ENCODE results near the gene CFDP1. TPM values are rescaled to one million over a fixed set of nuclear protein-coding genes. Genes with fewer than 3 reads are reported as not detected.

The CFDP1 gene
- total RNA-seq, 1 experiment from 2014 or later = 52.6 TPM

DNA sequence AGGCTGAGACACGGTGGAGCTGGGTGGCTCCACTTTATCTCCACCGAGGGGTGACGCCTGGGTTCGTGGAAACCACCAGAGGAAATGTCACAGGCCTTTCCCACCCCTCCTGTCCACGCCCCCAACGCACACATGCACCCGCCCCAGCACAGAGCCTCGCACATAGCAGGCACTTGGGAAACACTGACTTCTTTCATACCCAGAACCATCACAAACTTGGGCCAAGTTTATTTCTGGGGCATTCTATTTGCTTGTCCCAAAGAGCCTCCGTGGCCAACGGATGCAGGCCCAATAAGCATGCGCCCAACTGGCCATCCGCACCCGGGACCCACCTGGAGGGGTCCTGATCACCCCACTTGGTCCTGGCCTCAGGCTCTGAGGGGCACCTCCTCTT is 185.2 kb downstream of the CFDP1 start:
- no peaks in the 10 kb centered on the region for H3K9me3 ChIP-seq (ENCODE audit: insufficient read depth, low read depth)
- POLR2A ChIA-PET (ENCODE audit: unreplicated experiment) = no interaction called here
- H2AFZ ChIP-seq = no peak overlapping the region
- peaks cover 72% of the 10 kb centered on the region for H3K79me2 ChIP-seq (ENCODE audit: low read depth)
- CTCF ChIA-PET = no interaction called here
- no peaks in the 10 kb centered on the region for H3K36me3 ChIP-seq (ENCODE audit: low read depth)
- H3F3A ChIP-seq (ENCODE audit: insufficient read depth, low read depth) = peaks cover 36% of the 10 kb centered on the region
- H3K27me3 ChIP-seq (ENCODE audit: insufficient read depth, low read depth) = no peaks in the 10 kb centered on the region
- H3K4me3 ChIP-seq = no peak overlapping the region
- no TSS peak for BruUV-seq (replicated peaks)
- peak overlapping the region; percentile 76; the same call in 1 of the 2 replicates for H3K4me2 ChIP-seq
- DNase-seq = no peak
- H3K9me2 ChIP-seq (ENCODE audit: insufficient read depth) = no peaks in the 10 kb centered on the region
- H4K20me1 ChIP-seq (ENCODE audit: insufficient read depth) = peaks cover 35% of the 10 kb centered on the region
- no peak overlapping the region; the same call in 1 of the 2 replicates for H3K27ac ChIP-seq
- TF ChIP-seq, protein P1, sequence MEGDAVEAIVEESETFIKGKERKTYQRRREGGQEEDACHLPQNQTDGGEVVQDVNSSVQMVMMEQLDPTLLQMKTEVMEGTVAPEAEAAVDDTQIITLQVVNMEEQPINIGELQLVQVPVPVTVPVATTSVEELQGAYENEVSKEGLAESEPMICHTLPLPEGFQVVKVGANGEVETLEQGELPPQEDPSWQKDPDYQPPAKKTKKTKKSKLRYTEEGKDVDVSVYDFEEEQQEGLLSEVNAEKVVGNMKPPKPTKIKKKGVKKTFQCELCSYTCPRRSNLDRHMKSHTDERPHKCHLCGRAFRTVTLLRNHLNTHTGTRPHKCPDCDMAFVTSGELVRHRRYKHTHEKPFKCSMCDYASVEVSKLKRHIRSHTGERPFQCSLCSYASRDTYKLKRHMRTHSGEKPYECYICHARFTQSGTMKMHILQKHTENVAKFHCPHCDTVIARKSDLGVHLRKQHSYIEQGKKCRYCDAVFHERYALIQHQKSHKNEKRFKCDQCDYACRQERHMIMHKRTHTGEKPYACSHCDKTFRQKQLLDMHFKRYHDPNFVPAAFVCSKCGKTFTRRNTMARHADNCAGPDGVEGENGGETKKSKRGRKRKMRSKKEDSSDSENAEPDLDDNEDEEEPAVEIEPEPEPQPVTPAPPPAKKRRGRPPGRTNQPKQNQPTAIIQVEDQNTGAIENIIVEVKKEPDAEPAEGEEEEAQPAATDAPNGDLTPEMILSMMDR (conservative IDR thresholded peaks at IDR 0.05) = no peak
- no peak for TF ChIP-seq EZH2 (IDR thresholded peaks at IDR 0.05; ENCODE audit: low read depth)
- H3K4me1 ChIP-seq (replicated peaks; ENCODE audit: insufficient read depth) = peaks cover 72% of the 10 kb centered on the region
- intact Hi-C loops (cut with micrococcal nuclease; ENCODE audit: unreplicated experiment) = no loop called here

DNA sequence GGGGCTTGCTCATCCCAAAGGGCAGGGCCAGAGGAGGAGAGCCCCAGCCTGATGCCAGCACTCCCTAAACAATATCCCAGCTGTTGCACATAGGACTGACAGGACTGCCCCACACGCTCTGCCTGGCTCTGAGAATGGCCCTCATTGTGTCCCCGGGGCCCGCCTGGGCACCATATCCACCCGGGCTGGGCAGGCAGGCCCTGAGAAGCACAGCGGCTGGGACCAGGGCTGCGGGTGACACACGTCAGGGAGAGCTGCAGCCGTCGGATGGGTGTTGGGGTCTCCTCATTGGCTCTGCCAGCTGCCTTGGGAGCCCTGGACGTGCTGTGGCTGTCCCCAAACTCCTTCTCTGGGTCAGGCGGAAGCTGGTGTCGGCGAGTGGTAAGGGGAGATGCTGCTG is 186.1 kb downstream of the CFDP1 start:
- Histone ChIP-seq H3K36me3 (ENCODE audit: low read depth) (no peaks in the 10 kb centered on the region; the same call in 1 of the 2 replicates), H3F3A (ENCODE audit: insufficient read depth, low read depth) (peaks cover 32% of the 10 kb centered on the region), H3K27ac (peak overlapping the region; percentile 83; the same call in 1 of the 2 replicates), H3K9me2 (ENCODE audit: insufficient read depth) (no peaks in the 10 kb centered on the region), H3K27me3 (ENCODE audit: insufficient read depth, low read depth) (no peaks in the 10 kb centered on the region), H3K4me1 (replicated peaks; ENCODE audit: insufficient read depth) (peaks cover 71% of the 10 kb centered on the region), H2AFZ (no peak overlapping the region), H4K20me1 (ENCODE audit: insufficient read depth) (peaks cover 29% of the 10 kb centered on the region), H3K79me2 (ENCODE audit: low read depth) (peaks cover 80% of the 10 kb centered on the region), H3K9me3 (ENCODE audit: insufficient read depth, low read depth) (no peaks in the 10 kb centered on the region), H3K4me2 (peak overlapping the region; percentile 76; the same call in 1 of the 2 replicates), H3K4me3 (no peak overlapping the region)
- CTCF ChIA-PET = no interaction called here
- POLR2A ChIA-PET (ENCODE audit: unreplicated experiment) = no interaction called here
- DNase-seq = no peak
- no TSS peak for BruUV-seq (replicated peaks)
- intact Hi-C loops (cut with micrococcal nuclease; ENCODE audit: unreplicated experiment) = no loop called here
- TF ChIP-seq, protein P1 (conservative IDR thresholded peaks at IDR 0.05) = no peak
- no peak for TF ChIP-seq EZH2 (IDR thresholded peaks at IDR 0.05; ENCODE audit: low read depth)

DNA sequence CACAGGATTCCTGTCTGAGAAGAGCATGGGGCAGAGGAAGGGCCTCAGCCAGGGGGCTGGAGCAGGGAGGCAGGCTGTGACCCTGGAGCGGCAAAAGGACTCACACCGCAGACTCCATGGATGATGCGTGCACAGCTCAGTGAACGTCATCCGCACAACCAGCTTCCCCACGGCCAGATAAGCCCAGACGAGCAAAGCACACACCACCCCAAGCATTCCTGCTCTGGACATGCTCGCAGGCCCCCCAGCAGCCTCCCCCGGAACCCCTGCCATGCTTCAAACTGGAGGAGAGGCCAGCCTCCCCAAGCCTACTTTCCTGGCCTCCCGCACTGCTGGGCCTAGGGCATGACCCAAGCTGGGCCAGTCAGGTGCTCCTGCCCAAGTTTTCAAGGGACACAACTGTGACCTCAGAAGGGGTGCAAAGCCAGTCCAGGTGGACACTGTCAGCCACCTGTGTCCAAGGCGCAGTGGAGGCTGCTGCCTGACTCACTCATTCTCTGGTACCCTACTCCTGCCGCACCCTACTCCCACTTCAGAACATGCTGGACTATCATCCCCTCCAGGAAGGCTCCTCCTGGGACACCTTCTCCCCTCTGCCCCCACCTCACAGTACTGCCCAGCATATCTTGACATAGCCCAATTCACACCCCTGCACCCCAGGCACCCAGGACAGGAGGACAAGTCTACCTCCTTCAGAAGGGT is 186.6 kb downstream of the CFDP1 start:
- peak overlapping the region; percentile 83 for H3K27ac ChIP-seq
- H3K27me3 ChIP-seq (ENCODE audit: insufficient read depth, low read depth) = no peaks in the 10 kb centered on the region
- no peak overlapping the region for H2AFZ ChIP-seq
- no peak for DNase-seq
- peaks cover 27% of the 10 kb centered on the region for H3F3A ChIP-seq (ENCODE audit: insufficient read depth, low read depth)
- H3K4me1 ChIP-seq (replicated peaks; ENCODE audit: insufficient read depth) = peaks cover 65% of the 10 kb centered on the region
- peaks cover 83% of the 10 kb centered on the region for H3K79me2 ChIP-seq (ENCODE audit: low read depth)
- POLR2A ChIA-PET (ENCODE audit: unreplicated experiment) = interaction anchor here (1.8 kb wide), 1 partner anchor 59 kb away, joined by 8 read pairs; no protein-coding TSS in a partner anchor
- no peaks in the 10 kb centered on the region for H3K9me2 ChIP-seq (ENCODE audit: insufficient read depth)
- H4K20me1 ChIP-seq (ENCODE audit: insufficient read depth) = peaks cover 23% of the 10 kb centered on the region
- peak overlapping the region; percentile 76 for H3K4me2 ChIP-seq
- no peaks in the 10 kb centered on the region; the same call in 1 of the 2 replicates for H3K36me3 ChIP-seq (ENCODE audit: low read depth)
- TF ChIP-seq EZH2 (IDR thresholded peaks at IDR 0.05; ENCODE audit: low read depth) = no peak
- TF ChIP-seq, protein P1 (conservative IDR thresholded peaks at IDR 0.05) = no peak
- CTCF ChIA-PET = no interaction called here
- no peak overlapping the region for H3K4me3 ChIP-seq
- no TSS peak for BruUV-seq (replicated peaks)
- H3K9me3 ChIP-seq (ENCODE audit: insufficient read depth, low read depth) = no peaks in the 10 kb centered on the region
- intact Hi-C loops (cut with micrococcal nuclease; ENCODE audit: unreplicated experiment) = no loop called here

Data from PC-9 (cell line).